ENCODE data around the gene DIP2C.
"Not testable (repeated sequence)": the region's sequence is repeated elsewhere in the genome, so short reads cannot be mapped to it uniquely, and the experiment has no call there.

The DIP2C gene

GRCh38 chr10:394439-395101 lies 294.9 kb downstream of the DIP2C start:
- not testable (repeated sequence) for DNase-seq

- DNase-seq: no peak
These were observed 295.6 kb downstream of the DIP2C start for GRCh38 chr10:393787-394438.

GRCh38 chr10:393106-393745 lies 296.2 kb downstream of the DIP2C start:
- no peak for DNase-seq

- DNase-seq: no peak
These were observed 296.8 kb downstream of the DIP2C start for GRCh38 chr10:392705-393037.

GRCh38 chr10:391847-392704 lies 297.4 kb downstream of the DIP2C start:
- no peak for DNase-seq

GRCh38 chr10:391305-391704 lies 298.2 kb downstream of the DIP2C start:
- DNase-seq: no peak

- no peak for DNase-seq
These were observed 298.9 kb downstream of the DIP2C start for GRCh38 chr10:390449-391100.

- DNase-seq: no peak
These were observed 299.5 kb downstream of the DIP2C start for GRCh38 chr10:389836-390448.

GRCh38 chr10:389261-389790 lies 300.1 kb downstream of the DIP2C start:
- no peak for DNase-seq

- no peak for DNase-seq
These were observed 300.8 kb downstream of the DIP2C start for GRCh38 chr10:388661-389045.

- DNase-seq: no peak
These were observed 301.4 kb downstream of the DIP2C start for GRCh38 chr10:387909-388660.

- DNase-seq: no peak
These were observed 301.9 kb downstream of the DIP2C start for GRCh38 chr10:387593-387891.

GRCh38 chr10:386771-387592 lies 302.5 kb downstream of the DIP2C start:
- no peak for DNase-seq

GRCh38 chr10:385571-386300 lies 303.7 kb downstream of the DIP2C start:
- DNase-seq: no peak

- no peak for DNase-seq
These were observed 304.7 kb downstream of the DIP2C start for GRCh38 chr10:384538-385305.

GRCh38 chr10:383519-383918 lies 305.9 kb downstream of the DIP2C start:
- DNase-seq: no peak

GRCh38 chr10:381805-382204 lies 307.7 kb downstream of the DIP2C start:
- DNase-seq: no peak

GRCh38 chr10:381346-381745 lies 308.1 kb downstream of the DIP2C start:
- DNase-seq: no peak

- DNase-seq: no peak
These were observed 309.0 kb downstream of the DIP2C start for GRCh38 chr10:380313-380940.
